Glutamatergic neuron (in vitro differentiated cells): Measurements from ENCODE around the gene PHLPP1. TPM values are rescaled to one million over a fixed set of nuclear protein-coding genes. Genes with fewer than 3 reads are reported as not detected.
A peak's percentile ranks its signal among the peaks of the same experiment; 100 is the strongest.

Experiments
- DNase-seq: peaks from one replicate; pipeline ENCODE4 v3.0.0; 2022
- H3K27ac Mint-ChIP-seq: one replicate; pipeline ENCODE4 v1.8.0; 2020; ENCODE audit warnings: mild to moderate bottlenecking, mixed read lengths, inconsistent platforms; ENCODE audit not compliant: unreplicated experiment
- H3K27me3 Mint-ChIP-seq: one replicate; pipeline ENCODE4 v1.8.0; 2020; ENCODE audit warnings: mild to moderate bottlenecking, moderate library complexity, mixed read lengths, inconsistent platforms; ENCODE audit not compliant: unreplicated experiment
- H3K36me3 Mint-ChIP-seq: one replicate; pipeline ENCODE4 v1.8.0; 2020; ENCODE audit warnings: mild to moderate bottlenecking, mixed read lengths, inconsistent platforms; ENCODE audit not compliant: unreplicated experiment
- H3K4me1 Mint-ChIP-seq: one replicate; pipeline ENCODE4 v1.8.0; 2020; ENCODE audit warnings: mild to moderate bottlenecking, low read depth, mixed read lengths, inconsistent platforms; ENCODE audit not compliant: unreplicated experiment
- H3K4me3 Mint-ChIP-seq: one replicate; pipeline ENCODE4 v1.8.0; 2020; ENCODE audit warnings: mild to moderate bottlenecking, mixed read lengths, inconsistent platforms; ENCODE audit not compliant: unreplicated experiment
- H3K9me3 Mint-ChIP-seq: one replicate; pipeline ENCODE4 v1.8.0; 2020; ENCODE audit warnings: mild to moderate bottlenecking, moderate library complexity, mixed read lengths, inconsistent platforms; ENCODE audit not compliant: unreplicated experiment
- total RNA-seq: library from RNA; stranded (reverse); fragmentation: NEBNext Ultra II Directional; extraction: Animal tissue kit (Norgen Biotek cat#: 25700); gene quantifications from one replicate; pipeline ENCODE4 v1.2.1, GENCODE V29; 2021; ENCODE audit not compliant: unreplicated experiment
- TF ChIP-seq, protein P1 (sequence below): fragments of 200-600 bp; sonication (generic); IDR thresholded peaks from one replicate; pipeline ENCODE4 v1.5.0; 2021; ENCODE audit not compliant: partially characterized antibody, unreplicated experiment

PHLPP1 gene
- total RNA-seq, 1 donor from 2014 or later, result 14.0 TPM

DNA sequence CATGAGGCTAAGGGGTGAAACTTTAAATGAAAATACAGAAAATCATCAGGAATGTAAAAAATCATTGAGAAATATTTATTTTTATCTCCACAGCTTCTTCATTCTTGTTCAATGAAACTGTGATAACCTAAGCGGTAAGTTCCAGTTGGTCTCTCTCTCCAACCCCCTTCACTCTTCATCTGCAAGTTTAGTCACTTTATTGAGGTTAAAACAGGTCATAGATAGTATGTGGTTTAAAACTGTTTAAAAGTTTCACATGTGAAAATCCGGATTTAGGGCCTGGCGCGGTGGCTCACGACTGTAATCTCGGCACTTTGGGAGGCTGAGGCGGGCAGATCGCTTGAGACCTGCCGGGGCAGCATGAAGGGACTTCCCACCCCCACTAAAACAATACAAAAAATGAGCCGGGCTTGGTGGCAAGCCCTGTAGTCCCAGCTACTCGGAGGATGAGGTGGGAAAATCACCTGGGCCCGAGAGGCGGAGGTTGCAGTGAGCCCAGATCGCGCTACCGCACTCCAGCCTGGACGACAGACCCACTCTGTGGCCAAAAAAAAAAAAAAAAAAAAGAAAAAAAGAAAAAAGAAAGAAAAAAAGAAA, 1.6 kb upstream of the PHLPP1 start:
- H3K4me3 Mint-ChIP-seq, result no peak overlapping the region
- peaks cover 24% of the 10 kb centered on the region for H3K4me1 Mint-ChIP-seq
- H3K27me3 Mint-ChIP-seq, result peaks cover 19% of the 10 kb centered on the region
- no peak for DNase-seq
- H3K27ac Mint-ChIP-seq, result no peak overlapping the region
- TF ChIP-seq, protein P1, sequence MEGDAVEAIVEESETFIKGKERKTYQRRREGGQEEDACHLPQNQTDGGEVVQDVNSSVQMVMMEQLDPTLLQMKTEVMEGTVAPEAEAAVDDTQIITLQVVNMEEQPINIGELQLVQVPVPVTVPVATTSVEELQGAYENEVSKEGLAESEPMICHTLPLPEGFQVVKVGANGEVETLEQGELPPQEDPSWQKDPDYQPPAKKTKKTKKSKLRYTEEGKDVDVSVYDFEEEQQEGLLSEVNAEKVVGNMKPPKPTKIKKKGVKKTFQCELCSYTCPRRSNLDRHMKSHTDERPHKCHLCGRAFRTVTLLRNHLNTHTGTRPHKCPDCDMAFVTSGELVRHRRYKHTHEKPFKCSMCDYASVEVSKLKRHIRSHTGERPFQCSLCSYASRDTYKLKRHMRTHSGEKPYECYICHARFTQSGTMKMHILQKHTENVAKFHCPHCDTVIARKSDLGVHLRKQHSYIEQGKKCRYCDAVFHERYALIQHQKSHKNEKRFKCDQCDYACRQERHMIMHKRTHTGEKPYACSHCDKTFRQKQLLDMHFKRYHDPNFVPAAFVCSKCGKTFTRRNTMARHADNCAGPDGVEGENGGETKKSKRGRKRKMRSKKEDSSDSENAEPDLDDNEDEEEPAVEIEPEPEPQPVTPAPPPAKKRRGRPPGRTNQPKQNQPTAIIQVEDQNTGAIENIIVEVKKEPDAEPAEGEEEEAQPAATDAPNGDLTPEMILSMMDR, result no peak
- H3K36me3 Mint-ChIP-seq, result no peaks in the 10 kb centered on the region
- H3K9me3 Mint-ChIP-seq, result peaks cover 18% of the 10 kb centered on the region

DNA sequence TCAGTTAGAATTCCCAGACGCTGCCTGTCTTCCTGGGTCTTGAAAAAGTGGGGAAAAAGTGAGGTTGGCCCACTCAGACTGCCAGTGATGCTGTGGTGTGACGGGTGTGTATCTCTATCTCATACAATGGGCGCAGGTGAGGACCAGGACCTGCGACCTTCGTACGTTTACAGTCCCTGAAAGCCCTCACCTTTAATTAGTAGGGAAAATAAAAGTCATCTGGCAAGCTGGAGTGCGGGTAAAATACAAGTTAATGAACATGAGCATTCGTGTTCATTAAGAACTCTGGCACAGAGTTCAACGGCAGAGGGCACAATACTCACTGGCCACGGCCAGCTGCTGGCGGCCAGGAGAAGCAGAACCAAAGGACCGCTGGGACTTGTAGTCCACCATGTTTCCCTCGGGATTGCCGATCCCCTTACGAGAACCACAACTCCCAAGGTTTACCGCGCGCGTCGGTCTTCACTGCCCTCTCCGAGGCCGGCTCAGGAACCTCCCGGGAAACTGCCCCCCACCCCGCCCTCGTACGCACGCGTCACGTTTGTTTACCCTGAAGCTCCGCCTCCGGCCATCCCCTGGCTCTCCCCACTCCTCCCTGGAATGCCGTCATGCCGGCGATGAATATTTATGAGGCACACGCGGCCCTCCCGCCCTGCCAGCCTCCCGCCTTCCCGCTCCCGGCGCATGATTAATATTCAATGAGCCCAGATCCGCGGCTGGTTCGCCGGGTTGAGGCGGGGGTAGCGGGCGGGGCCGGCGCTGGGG, 488 bp upstream of the PHLPP1 start:
- Mint-ChIP-seq H3K4me3 (peak overlapping the region; percentile 80), H3K36me3 (no peaks in the 10 kb centered on the region), H3K4me1 (peaks cover 35% of the 10 kb centered on the region), H3K9me3 (peaks cover 18% of the 10 kb centered on the region), H3K27me3 (peaks cover 18% of the 10 kb centered on the region), H3K27ac (peak overlapping the region; percentile 96)
- peak; percentile 99 for DNase-seq
- TF ChIP-seq, protein P1, result no peak

GRCh38 chr18:62715759-62716615, 646 bp downstream of the PHLPP1 start:
- DNase-seq, result peak; percentile 70
- H3K36me3 Mint-ChIP-seq, result no peaks in the 10 kb centered on the region
- no peak overlapping the region for H3K4me3 Mint-ChIP-seq
- peaks cover 18% of the 10 kb centered on the region for H3K27me3 Mint-ChIP-seq
- H3K9me3 Mint-ChIP-seq, result peaks cover 18% of the 10 kb centered on the region
- no peak overlapping the region for H3K27ac Mint-ChIP-seq
- H3K4me1 Mint-ChIP-seq, result peaks cover 36% of the 10 kb centered on the region
- TF ChIP-seq, protein P1, result no peak

GRCh38 chr18:62716619-62717168, 1.4 kb downstream of the PHLPP1 start:
- TF ChIP-seq, protein P1, result no peak
- DNase-seq, result peak; percentile 75
- no peak overlapping the region for H3K27ac Mint-ChIP-seq
- peak overlapping the region; percentile 90 for H3K4me3 Mint-ChIP-seq
- peaks cover 16% of the 10 kb centered on the region for H3K9me3 Mint-ChIP-seq
- peaks cover 35% of the 10 kb centered on the region for H3K4me1 Mint-ChIP-seq
- H3K27me3 Mint-ChIP-seq, result peaks cover 18% of the 10 kb centered on the region
- H3K36me3 Mint-ChIP-seq, result no peaks in the 10 kb centered on the region
